ENCODE data around the gene NAB2.
A peak's percentile ranks its signal among the peaks of the same experiment; 100 is the strongest.

The NAB2 gene

GRCh38 chr12:57088354-57089270 is at the start of gene NAB2 (continued):
- TF ChIP-seq ZNF18 (tag by site-specific recombination; IDR thresholded peaks at IDR 0.05) = 0 out of 2 replicates have a peak, but pooled peaks have one; percentile 11
- no peak for TF ChIP-seq ZNF433 (tag by site-specific recombination; IDR thresholded peaks at IDR 0.05; ENCODE audit: low read depth)

- TF ChIP-seq ZNF37A (tag by site-specific recombination; IDR thresholded peaks at IDR 0.05) = no peak
- TF ChIP-seq ZNF121 (tag by site-specific recombination; IDR thresholded peaks at IDR 0.05) = no peak
- no peak overlapping the region for H3K27ac ChIP-seq (ENCODE audit: extremely low read depth, low read depth, low read length)
- ChIA-PET POLR2A (no interaction called here), CTCF (interaction anchor here (0.7 to 1.7 kb wide), 5 partner anchors 20 to 72 kb away, joined by 3 to 7 read pairs (median 4); no protein-coding TSS in a partner anchor)
- no peaks in the 10 kb centered on the region for H3K9me3 ChIP-seq (ENCODE audit: control insufficient read depth, insufficient read depth, low read depth, low read length)
- no peaks in the 10 kb centered on the region for H3K36me3 ChIP-seq (ENCODE audit: control insufficient read depth in 2 of 2, insufficient read depth in 1 of 2, low read length in 2 of 2)
- H3K4me1 ChIP-seq (ENCODE audit: control insufficient read depth, insufficient read depth, low read length) = no peaks in the 10 kb centered on the region
- H3K4me3 ChIP-seq (ENCODE audit: low read depth, low read length) = no peak overlapping the region
Measured at GRCh38 chr12:57040211-57040610, 48.7 kb upstream of the NAB2 start.

GRCh38 chr12:57040750-57041149 is 48.2 kb upstream of the NAB2 start:
- Histone ChIP-seq H3K36me3 (ENCODE audit: control insufficient read depth in 2 of 2, insufficient read depth in 1 of 2, low read length in 2 of 2) (no peaks in the 10 kb centered on the region), H3K4me3 (ENCODE audit: low read depth, low read length) (no peak overlapping the region), H3K9me3 (ENCODE audit: control insufficient read depth, insufficient read depth, low read depth, low read length) (no peaks in the 10 kb centered on the region), H3K4me1 (ENCODE audit: control insufficient read depth, insufficient read depth, low read length) (no peaks in the 10 kb centered on the region), H3K27ac (ENCODE audit: extremely low read depth, low read depth, low read length) (no peak overlapping the region)
- ChIA-PET CTCF (interaction anchor here (0.7 to 1.7 kb wide), 7 partner anchors 20 to 72 kb away, joined by 3 to 7 read pairs (median 4); no protein-coding TSS in a partner anchor), POLR2A (interaction anchor here (1.2 kb wide), 1 partner anchor 9 kb away, joined by 3 read pairs; no protein-coding TSS in a partner anchor)
- TF ChIP-seq ZNF169 (tag by site-specific recombination; IDR thresholded peaks at IDR 0.05) = no peak
- no peak for TF ChIP-seq ZIC2 (tag by site-specific recombination; IDR thresholded peaks at IDR 0.05)
- no peak for TF ChIP-seq ZNF112 (tag by site-specific recombination; IDR thresholded peaks at IDR 0.05)
- no peak for TF ChIP-seq ZEB2 (tag by site-specific recombination; IDR thresholded peaks at IDR 0.05)
- TF ChIP-seq ZNF239 (tag by site-specific recombination; IDR thresholded peaks at IDR 0.05) = no peak
- TF ChIP-seq ZNF423 (tag by site-specific recombination; IDR thresholded peaks at IDR 0.05) = no peak

- TF ChIP-seq PRDM1 (tag by site-specific recombination; IDR thresholded peaks at IDR 0.05) (peak; percentile 63), ZNF121 (tag by site-specific recombination; IDR thresholded peaks at IDR 0.05) (no peak)
- ChIA-PET CTCF (interaction anchor here (1.0 to 1.7 kb wide), 2 partner anchors 17 to 50 kb away, joined by 3 to 10 read pairs; no protein-coding TSS in a partner anchor), POLR2A (no interaction called here)
- Histone ChIP-seq H3K4me1 (ENCODE audit: control insufficient read depth, insufficient read depth, low read length) (no peaks in the 10 kb centered on the region), H3K4me3 (ENCODE audit: low read depth, low read length) (no peak overlapping the region), H3K9me3 (ENCODE audit: control insufficient read depth, insufficient read depth, low read depth, low read length) (no peaks in the 10 kb centered on the region), H3K36me3 (ENCODE audit: control insufficient read depth in 2 of 2, insufficient read depth in 1 of 2, low read length in 2 of 2) (no peaks in the 10 kb centered on the region), H3K27ac (ENCODE audit: extremely low read depth, low read depth, low read length) (no peak overlapping the region)
Measured at GRCh38 chr12:57042695-57043094, 46.2 kb upstream of the NAB2 start.

- Histone ChIP-seq H3K4me3 (ENCODE audit: low read depth, low read length) (no peak overlapping the region), H3K9me3 (ENCODE audit: control insufficient read depth, insufficient read depth, low read depth, low read length) (no peaks in the 10 kb centered on the region), H3K36me3 (ENCODE audit: control insufficient read depth in 2 of 2, insufficient read depth in 1 of 2, low read length in 2 of 2) (no peaks in the 10 kb centered on the region), H3K4me1 (ENCODE audit: control insufficient read depth, insufficient read depth, low read length) (no peaks in the 10 kb centered on the region), H3K27ac (ENCODE audit: extremely low read depth, low read depth, low read length) (no peak overlapping the region)
- ChIA-PET CTCF (interaction anchor here (0.7 kb wide), 1 partner anchor 14 kb away, joined by 3 read pairs; no protein-coding TSS in a partner anchor), POLR2A (no interaction called here)
- no peak for TF ChIP-seq TCF7L2 (IDR thresholded peaks at IDR 0.05; ENCODE audit: borderline replicate concordance, low read depth, low read length)
- TF ChIP-seq ZNF335 (tag by site-specific recombination; conservative IDR thresholded peaks at IDR 0.05) = no peak
Measured at GRCh38 chr12:57044468-57044867, 44.4 kb upstream of the NAB2 start.
